HG03108 (cell line): ENCODE measurements around the gene RAET1G.
A peak's percentile ranks its signal among the peaks of the same experiment; 100 is the strongest.
"Not testable (repeated sequence)": the region's sequence is repeated elsewhere in the genome, so short reads cannot be mapped to it uniquely, and the experiment has no call there.

Source experiments
- ATAC-seq: cut with Tn5 transposase; IDR thresholded peaks from one replicate; pipeline ENCODE4 v1.9.1; 2021; ENCODE audit warnings: moderate library complexity; ENCODE audit not compliant: unreplicated experiment

Gene RAET1G

DNA sequence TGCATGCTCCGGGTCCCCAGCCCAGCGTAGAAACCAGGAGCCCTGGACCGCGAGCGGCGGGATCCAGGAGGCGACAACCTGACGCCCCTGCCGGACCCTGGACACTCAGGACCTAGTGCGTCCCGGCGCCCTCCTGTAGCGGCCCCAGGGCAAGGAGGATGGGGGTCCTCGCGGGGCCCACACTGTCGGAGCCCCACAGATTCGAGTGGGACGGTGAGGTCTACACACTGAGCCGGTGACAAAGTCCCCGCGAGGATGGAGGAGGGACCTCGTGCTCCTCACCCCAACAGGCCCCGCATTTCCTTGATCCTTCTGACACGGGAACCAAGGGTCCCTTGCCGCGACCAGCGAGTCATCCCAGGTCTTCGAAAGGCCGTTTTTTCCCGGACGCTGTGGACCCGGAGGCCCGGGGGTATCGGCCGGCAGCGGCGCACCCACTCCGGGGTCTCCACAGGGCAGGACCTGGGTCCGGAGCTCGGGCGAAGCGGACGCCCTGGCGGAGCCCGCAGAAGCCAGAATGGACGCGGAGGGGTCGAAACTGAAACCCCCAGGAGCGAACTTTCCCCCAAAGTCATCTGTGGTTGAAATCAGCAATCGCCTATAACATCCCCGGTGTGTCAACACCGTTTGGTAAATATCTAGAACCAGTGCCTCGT lies 31.5 kb upstream of the RAET1G start:
- ATAC-seq: not testable (repeated sequence)

GRCh38 chr6:149953934-149954327 lies 31.0 kb upstream of the RAET1G start:
- ATAC-seq: not testable (repeated sequence)

DNA sequence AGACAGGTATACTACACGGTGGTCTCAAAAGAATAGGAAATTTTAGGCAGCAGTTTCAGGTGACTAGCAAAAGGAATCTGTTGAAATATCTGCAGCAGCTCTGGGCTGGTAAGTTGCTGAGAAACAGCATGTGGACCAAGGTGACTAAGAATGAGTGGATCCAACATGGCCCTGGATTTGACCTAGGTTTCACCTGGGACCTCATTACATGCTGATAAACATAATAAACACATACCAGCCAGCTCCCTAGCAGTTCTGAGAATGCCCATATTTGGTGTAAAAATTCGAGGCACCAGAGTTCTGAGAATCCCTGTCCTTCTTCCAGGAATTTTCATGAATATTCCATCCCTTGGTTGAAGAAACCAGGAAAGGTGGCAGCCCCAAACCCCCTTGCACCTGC lies 30.5 kb upstream of the RAET1G start:
- ATAC-seq: not testable (repeated sequence)

DNA sequence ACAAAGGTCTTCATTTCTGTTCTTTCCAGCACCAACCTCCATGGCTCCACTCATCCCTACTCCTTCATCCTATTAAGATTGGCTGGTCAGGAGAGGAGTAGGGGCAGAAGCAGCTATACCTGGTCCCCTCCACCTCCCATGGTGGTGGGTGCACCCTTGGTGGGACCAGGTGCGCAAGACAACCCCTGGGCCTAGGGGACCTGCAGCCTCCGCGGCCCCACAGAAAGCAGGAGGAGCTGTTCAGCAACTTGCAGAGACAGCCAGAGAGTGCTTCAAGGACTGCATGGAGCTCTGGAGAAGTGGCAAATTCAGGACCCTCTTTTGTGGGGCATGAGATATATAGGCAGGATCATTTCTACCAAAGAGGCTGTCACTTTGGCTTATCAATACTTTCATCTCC lies 28.7 kb upstream of the RAET1G start:
- no peak for ATAC-seq

DNA sequence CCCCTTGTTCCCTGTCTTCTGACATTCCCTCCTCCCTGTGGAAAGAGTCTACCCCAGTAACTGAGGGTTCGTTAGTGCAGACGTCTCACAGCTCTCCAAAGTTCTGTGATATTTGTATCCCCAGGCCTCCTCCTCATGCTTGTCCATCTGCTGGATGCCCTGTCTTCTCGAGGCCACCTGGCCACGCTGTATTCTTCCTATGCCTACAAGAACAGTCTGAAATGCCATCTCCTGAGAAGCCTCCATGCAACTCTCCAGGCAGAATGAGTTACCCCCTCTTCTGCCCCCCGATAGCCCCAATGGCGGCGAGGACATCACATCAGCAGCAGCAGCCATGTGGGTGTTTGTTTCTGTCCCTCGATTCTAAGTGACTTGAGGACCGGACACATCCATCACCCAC lies 28.2 kb upstream of the RAET1G start:
- no peak for ATAC-seq

DNA sequence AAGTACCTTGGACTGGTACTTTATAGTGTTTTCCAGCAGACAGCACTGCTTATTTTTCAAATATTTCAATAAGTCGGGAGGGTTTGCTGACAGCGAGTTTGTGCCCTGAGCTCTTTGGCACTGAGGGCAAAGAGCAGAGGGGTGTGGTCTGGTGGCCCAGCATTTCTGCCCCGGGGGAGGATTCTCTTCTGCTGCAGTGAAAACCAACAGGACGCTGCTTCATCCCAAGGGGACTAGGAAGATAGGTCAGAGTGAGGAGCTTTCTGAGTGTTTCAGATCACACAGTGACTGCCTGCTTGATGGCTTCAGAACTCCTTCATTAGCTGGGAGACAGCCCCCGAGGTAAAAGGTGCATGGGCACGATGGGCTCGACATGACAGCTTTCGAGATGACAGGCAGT lies 27.5 kb upstream of the RAET1G start:
- no peak for ATAC-seq

DNA sequence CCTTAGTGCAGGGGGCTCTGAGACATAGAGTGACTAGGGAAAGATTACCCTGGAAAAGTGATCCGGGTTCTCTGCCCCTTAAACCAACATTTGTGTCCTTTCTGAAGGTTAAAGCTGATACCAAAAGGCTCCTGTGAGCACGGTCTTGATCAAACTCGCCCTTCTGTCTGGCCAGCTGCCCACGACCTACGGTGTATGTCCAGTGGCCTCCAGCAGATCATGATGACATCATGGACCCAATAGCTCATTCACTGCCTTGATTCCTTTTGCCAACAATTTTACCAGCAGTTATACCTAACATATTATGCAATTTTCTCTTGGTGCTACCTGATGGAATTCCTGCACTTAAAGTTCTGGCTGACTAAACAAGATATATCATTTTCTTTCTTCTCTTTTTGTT lies 25.7 kb upstream of the RAET1G start:
- no peak for ATAC-seq

DNA sequence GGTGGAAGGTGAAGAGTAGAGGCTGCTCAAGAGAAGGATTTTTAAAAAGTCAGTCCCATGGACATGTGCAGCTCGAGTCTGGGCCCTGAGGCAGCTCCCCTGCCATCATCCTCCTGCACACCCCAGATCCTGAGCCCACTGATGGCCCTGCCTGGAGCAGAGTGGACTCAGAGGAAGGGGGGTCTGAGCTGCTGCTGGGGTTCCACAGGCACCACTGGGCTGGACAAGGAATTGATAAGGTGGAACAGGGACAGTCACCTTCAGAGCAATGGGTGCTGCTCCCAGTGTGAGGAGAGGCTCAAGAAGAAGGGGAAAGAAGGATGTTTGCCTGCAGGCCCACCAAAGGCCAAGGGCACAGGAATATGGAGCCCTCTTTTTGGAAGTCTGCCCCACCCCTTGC lies 25.1 kb upstream of the RAET1G start:
- ATAC-seq: no peak

DNA sequence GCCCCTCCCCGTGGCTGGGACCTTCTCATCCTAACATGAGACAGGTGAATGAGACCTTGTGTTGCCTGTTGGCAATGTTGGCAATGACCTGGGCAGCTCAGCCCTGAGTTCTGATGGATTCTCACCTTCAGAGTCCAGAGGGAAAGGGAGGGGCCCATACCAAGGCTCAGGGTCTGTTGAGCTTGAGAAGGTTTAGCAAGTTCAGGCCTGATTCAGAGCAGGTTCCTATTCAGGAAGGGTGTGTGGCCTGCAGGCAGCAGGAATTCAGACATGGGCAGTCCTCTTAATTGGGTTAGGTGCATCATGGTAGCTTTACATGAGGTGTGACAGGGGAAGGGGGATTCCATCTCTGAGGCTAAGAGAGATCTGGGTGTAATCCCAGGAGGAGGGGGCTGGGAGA lies 24.6 kb upstream of the RAET1G start:
- ATAC-seq: not testable (repeated sequence)

GRCh38 chr6:149946631-149947030 lies 23.7 kb upstream of the RAET1G start:
- ATAC-seq: not testable (repeated sequence)

- not testable (repeated sequence) for ATAC-seq
These were observed 22.4 kb upstream of the RAET1G start for GRCh38 chr6:149945276-149945675.

GRCh38 chr6:149943321-149943720 lies 20.4 kb upstream of the RAET1G start:
- not testable (repeated sequence) for ATAC-seq

DNA sequence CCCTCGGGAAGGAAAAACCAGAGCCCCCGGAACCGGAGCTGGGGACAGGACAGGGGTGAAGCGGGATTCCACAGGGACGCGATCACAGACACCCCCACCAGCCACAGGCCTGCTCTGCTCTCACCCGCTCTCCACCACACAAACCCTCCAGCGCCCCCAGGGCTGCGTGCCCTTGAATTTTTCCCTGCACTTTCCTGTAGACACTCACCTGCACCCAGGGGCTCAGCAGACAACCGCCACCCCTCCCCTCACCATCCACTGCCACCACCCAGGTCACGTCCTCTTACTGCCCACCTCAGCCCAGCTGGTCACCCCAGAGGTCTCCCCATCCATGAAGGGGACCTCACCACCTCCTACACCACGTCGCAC lies 19.5 kb upstream of the RAET1G start:
- ATAC-seq: no peak

- no peak for ATAC-seq
These were observed 18.9 kb upstream of the RAET1G start, which contains the start of gene ULBP2 for GRCh38 chr6:149941583-149942460. Gene ULBP2, plus strand, starts transcription at chr6:149942014. Its CDS starts 59 bp downstream, at chr6:149942073.

GRCh38 chr6:149940672-149940982 lies 17.7 kb upstream of the RAET1G start:
- no peak for ATAC-seq

GRCh38 chr6:149939909-149940671 lies 17.2 kb upstream of the RAET1G start:
- ATAC-seq: no peak

DNA sequence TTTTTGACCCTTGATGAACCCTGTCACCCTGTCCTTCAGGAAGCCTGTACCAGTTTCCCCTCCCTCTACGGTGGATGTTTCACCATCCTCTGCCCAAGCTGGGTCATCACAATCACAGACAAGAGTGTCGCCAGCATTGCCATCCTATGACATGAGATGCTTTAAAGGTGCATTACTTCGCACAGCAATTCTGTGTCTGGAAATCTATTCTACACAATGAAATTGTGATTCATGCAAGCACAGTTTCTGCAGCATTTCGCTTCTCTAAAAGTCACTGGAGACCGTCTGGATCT lies 16.4 kb upstream of the RAET1G start:
- ATAC-seq: no peak

- peak; percentile 79 for ATAC-seq
These were observed 15.8 kb upstream of the RAET1G start for GRCh38 chr6:149938571-149939355.

GRCh38 chr6:149938013-149938570 lies 15.2 kb upstream of the RAET1G start:
- not testable (repeated sequence) for ATAC-seq

- no peak for ATAC-seq
These were observed 13.8 kb upstream of the RAET1G start for GRCh38 chr6:149936743-149937142.

DNA sequence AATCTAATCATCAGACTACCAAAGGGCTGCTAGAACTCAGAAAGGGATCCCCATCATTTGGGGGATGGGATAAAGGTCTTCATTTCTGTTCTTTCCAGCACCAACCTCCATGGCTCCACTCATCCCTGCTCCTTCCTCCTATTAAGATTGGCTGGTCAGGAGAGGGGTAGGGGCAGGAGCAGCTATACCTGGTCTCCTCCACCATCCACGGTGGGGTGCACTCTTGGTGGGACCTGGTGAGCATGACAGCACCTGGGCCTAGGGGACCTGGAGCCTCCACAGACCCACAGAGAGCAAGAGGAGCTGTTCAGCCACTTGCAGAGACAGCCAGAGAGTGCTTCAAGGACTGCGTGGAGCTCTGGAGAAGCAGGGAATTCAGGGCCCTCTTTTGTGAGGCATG lies 12.7 kb upstream of the RAET1G start:
- no peak for ATAC-seq
